Activated naive CD8-positive, alpha-beta T cell treated with anti-CD3 and anti-CD28 coated beads, Interleukin-2, amount 50 U/mL, for 24 hours (primary cell): Measurements from ENCODE around the gene CLCNKA.

ENCODE experiments used
- ATAC-seq: fragments of 150-1000 bp; cut with Tn5 transposase; one replicate; pipeline ENCODE4 v1.10.0; 2021
- DNase-seq: peaks from one replicate; pipeline ENCODE4 v3.0.0; 2021
- H3K27ac Mint-ChIP-seq: one replicate; pipeline ENCODE4 v1.8.0; 2021; ENCODE audit warnings: mild to moderate bottlenecking, mixed read lengths
- H3K27me3 Mint-ChIP-seq: one replicate; pipeline ENCODE4 v1.8.0; 2021; ENCODE audit warnings: mixed read lengths
- H3K36me3 Mint-ChIP-seq: one replicate; pipeline ENCODE4 v1.8.0; 2021; ENCODE audit warnings: low read depth, mixed read lengths
- H3K4me1 Mint-ChIP-seq: one replicate; pipeline ENCODE4 v1.8.0; 2021; ENCODE audit warnings: mixed read lengths
- H3K4me3 Mint-ChIP-seq: one replicate; pipeline ENCODE4 v1.8.0; 2021; ENCODE audit warnings: mild to moderate bottlenecking, moderate library complexity, mixed read lengths
- H3K9me3 Mint-ChIP-seq: one replicate; pipeline ENCODE4 v1.8.0; 2021; ENCODE audit warnings: mixed read lengths

CLCNKA gene

GRCh38 chr1:16009678-16010077 lies 12.2 kb upstream of the CLCNKA start:
- no peaks in the 10 kb centered on the region for H3K36me3 Mint-ChIP-seq
- H3K9me3 Mint-ChIP-seq: no peaks in the 10 kb centered on the region
- DNase-seq (no peak), ATAC-seq (no peak)
- H3K27me3 Mint-ChIP-seq: peaks cover 7% of the 10 kb centered on the region
- H3K4me1 Mint-ChIP-seq: peaks cover 34% of the 10 kb centered on the region
- no peak overlapping the region for H3K27ac Mint-ChIP-seq
- no peak overlapping the region for H3K4me3 Mint-ChIP-seq

GRCh38 chr1:16010837-16011236 lies 11.0 kb upstream of the CLCNKA start:
- Mint-ChIP-seq H3K4me3 (no peak overlapping the region), H3K9me3 (no peaks in the 10 kb centered on the region), H3K4me1 (peaks cover 37% of the 10 kb centered on the region), H3K27ac (no peak overlapping the region), H3K27me3 (peaks cover 8% of the 10 kb centered on the region), H3K36me3 (no peaks in the 10 kb centered on the region)
- ATAC-seq (no peak), DNase-seq (no peak)

GRCh38 chr1:16011936-16012589 lies 9.8 kb upstream of the CLCNKA start:
- peaks cover 28% of the 10 kb centered on the region for H3K4me1 Mint-ChIP-seq
- ATAC-seq: no peak
- H3K27me3 Mint-ChIP-seq: peaks cover 8% of the 10 kb centered on the region
- DNase-seq: no peak
- peak overlapping the region; percentile 57 for H3K4me3 Mint-ChIP-seq
- H3K27ac Mint-ChIP-seq: no peak overlapping the region
- H3K9me3 Mint-ChIP-seq: no peaks in the 10 kb centered on the region
- H3K36me3 Mint-ChIP-seq: no peaks in the 10 kb centered on the region

- DNase-seq (peak; percentile 52), ATAC-seq (peak; percentile 31)
- H3K36me3 Mint-ChIP-seq: no peaks in the 10 kb centered on the region
- H3K9me3 Mint-ChIP-seq: no peaks in the 10 kb centered on the region
- peaks cover 24% of the 10 kb centered on the region for H3K4me1 Mint-ChIP-seq
- H3K4me3 Mint-ChIP-seq: peak overlapping the region; percentile 57
- peaks cover 8% of the 10 kb centered on the region for H3K27me3 Mint-ChIP-seq
- H3K27ac Mint-ChIP-seq: no peak overlapping the region
Measured at GRCh38 chr1:16012590-16013219, 9.1 kb upstream of the CLCNKA start.

GRCh38 chr1:16013220-16013907 lies 8.5 kb upstream of the CLCNKA start:
- DNase-seq (peak; percentile 72), ATAC-seq (peak; percentile 62)
- H3K4me1 Mint-ChIP-seq: peaks cover 24% of the 10 kb centered on the region
- peaks cover 8% of the 10 kb centered on the region for H3K27me3 Mint-ChIP-seq
- H3K27ac Mint-ChIP-seq: no peak overlapping the region
- H3K36me3 Mint-ChIP-seq: no peaks in the 10 kb centered on the region
- H3K4me3 Mint-ChIP-seq: peak overlapping the region; percentile 4
- H3K9me3 Mint-ChIP-seq: no peaks in the 10 kb centered on the region

GRCh38 chr1:16013908-16014258 lies 8.0 kb upstream of the CLCNKA start:
- Mint-ChIP-seq H3K36me3 (no peaks in the 10 kb centered on the region), H3K9me3 (no peaks in the 10 kb centered on the region), H3K4me3 (no peak overlapping the region), H3K27me3 (peaks cover 8% of the 10 kb centered on the region), H3K27ac (no peak overlapping the region), H3K4me1 (peaks cover 24% of the 10 kb centered on the region)
- ATAC-seq: no peak
- no peak for DNase-seq

GRCh38 chr1:16014509-16015482 lies 7.0 kb upstream of the CLCNKA start:
- Mint-ChIP-seq H3K9me3 (no peaks in the 10 kb centered on the region), H3K36me3 (no peaks in the 10 kb centered on the region), H3K27ac (no peak overlapping the region), H3K4me3 (no peak overlapping the region), H3K27me3 (peaks cover 11% of the 10 kb centered on the region), H3K4me1 (peaks cover 24% of the 10 kb centered on the region)
- DNase-seq: peak; percentile 17
- ATAC-seq: no peak

GRCh38 chr1:16015491-16015890 lies 6.3 kb upstream of the CLCNKA start:
- peaks cover 24% of the 10 kb centered on the region for H3K4me1 Mint-ChIP-seq
- no peak overlapping the region for H3K27ac Mint-ChIP-seq
- no peak for ATAC-seq
- no peaks in the 10 kb centered on the region for H3K36me3 Mint-ChIP-seq
- no peaks in the 10 kb centered on the region for H3K9me3 Mint-ChIP-seq
- H3K4me3 Mint-ChIP-seq: no peak overlapping the region
- DNase-seq: no peak
- peaks cover 11% of the 10 kb centered on the region for H3K27me3 Mint-ChIP-seq

- Mint-ChIP-seq H3K4me3 (no peak overlapping the region), H3K27me3 (peaks cover 11% of the 10 kb centered on the region), H3K27ac (no peak overlapping the region), H3K9me3 (no peaks in the 10 kb centered on the region), H3K36me3 (no peaks in the 10 kb centered on the region), H3K4me1 (peaks cover 24% of the 10 kb centered on the region)
- ATAC-seq (no peak), DNase-seq (no peak)
Measured at GRCh38 chr1:16015960-16016901, 5.6 kb upstream of the CLCNKA start.

- Mint-ChIP-seq H3K4me1 (peaks cover 23% of the 10 kb centered on the region), H3K4me3 (no peak overlapping the region), H3K27me3 (peaks cover 10% of the 10 kb centered on the region), H3K27ac (no peak overlapping the region), H3K36me3 (no peaks in the 10 kb centered on the region), H3K9me3 (no peaks in the 10 kb centered on the region)
- DNase-seq (no peak), ATAC-seq (no peak)
Measured at GRCh38 chr1:16017076-16017460, 4.8 kb upstream of the CLCNKA start.

- H3K4me1 Mint-ChIP-seq: peaks cover 17% of the 10 kb centered on the region
- no peak within 1 kb of the TSS for H3K27ac Mint-ChIP-seq
- ATAC-seq (no peak), DNase-seq (no peak)
- H3K27me3 Mint-ChIP-seq: peaks cover 10% of the 10 kb centered on the region
- no peaks in the 10 kb centered on the region for H3K9me3 Mint-ChIP-seq
- no peak within 1 kb of the TSS for H3K4me3 Mint-ChIP-seq
- H3K36me3 Mint-ChIP-seq: no peaks in the 10 kb centered on the region
Measured at GRCh38 chr1:16017461-16018303, 4.2 kb upstream of the CLCNKA start, which contains the start of gene HSPB7. Gene HSPB7 (minus strand): TSS chr1:16018043. CDS start chr1:16017963, 80 bp downstream.

- Mint-ChIP-seq H3K27ac (no peak overlapping the region), H3K36me3 (no peaks in the 10 kb centered on the region), H3K27me3 (peaks cover 10% of the 10 kb centered on the region), H3K4me3 (no peak overlapping the region), H3K4me1 (peaks cover 16% of the 10 kb centered on the region), H3K9me3 (no peaks in the 10 kb centered on the region)
- DNase-seq (no peak), ATAC-seq (no peak)
Measured at GRCh38 chr1:16018308-16018707, 3.5 kb upstream of the CLCNKA start.
